Measurements from ENCODE around the gene DCTN4.

DCTN4 gene

DNA sequence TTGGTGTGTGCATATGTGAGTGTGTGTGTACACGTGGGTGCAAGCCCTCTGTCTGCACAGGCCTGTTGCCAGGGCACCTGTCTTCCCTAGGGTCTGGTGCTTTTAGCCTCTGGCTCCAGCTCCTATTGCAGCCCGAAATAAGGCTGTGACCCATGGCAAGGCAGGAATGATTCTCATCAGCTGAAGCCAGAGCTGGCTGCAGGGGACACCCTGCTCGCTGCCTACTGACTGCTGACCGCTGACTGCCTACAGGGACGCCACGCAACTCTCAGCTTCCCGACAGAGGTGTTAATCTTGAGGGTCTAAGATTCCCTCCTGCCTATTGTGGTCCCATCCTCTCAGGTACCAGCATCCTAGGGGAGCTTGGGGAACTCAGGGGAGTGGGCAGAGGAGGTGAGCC is 97.7 kb downstream of the DCTN4 start, which contains the start of gene MYOZ3:
TSS of gene MYOZ3 (plus strand) at position 166 of the 400 bp plus-strand sequence. CDS start 1,691 bp downstream, outside the sequence.
- H3K36me3 ChIP-seq (ENCODE audit: control insufficient read depth, insufficient read depth, low read length) = no peaks in the 10 kb centered on the region
- H3K9me3 ChIP-seq (ENCODE audit: control insufficient read depth, low read length) = no peaks in the 10 kb centered on the region
- no peak within 1 kb of the TSS for H3K4me3 ChIP-seq (ENCODE audit: insufficient read depth, low read depth, low read length, poor library complexity, severe bottlenecking)
- no peak within 1 kb of the TSS for H3K27ac ChIP-seq (ENCODE audit: insufficient read depth, low read length, poor library complexity, severe bottlenecking)
- DNase-seq = no peak
- peaks cover 6% of the 10 kb centered on the region for H3K4me1 ChIP-seq (ENCODE audit: control insufficient read depth, insufficient read depth, low read length, poor library complexity, severe bottlenecking)
- H3K27me3 ChIP-seq (replicated peaks; ENCODE audit: control insufficient read depth, insufficient read depth, low read length, poor library complexity, severe bottlenecking) = no peaks in the 10 kb centered on the region

DNA sequence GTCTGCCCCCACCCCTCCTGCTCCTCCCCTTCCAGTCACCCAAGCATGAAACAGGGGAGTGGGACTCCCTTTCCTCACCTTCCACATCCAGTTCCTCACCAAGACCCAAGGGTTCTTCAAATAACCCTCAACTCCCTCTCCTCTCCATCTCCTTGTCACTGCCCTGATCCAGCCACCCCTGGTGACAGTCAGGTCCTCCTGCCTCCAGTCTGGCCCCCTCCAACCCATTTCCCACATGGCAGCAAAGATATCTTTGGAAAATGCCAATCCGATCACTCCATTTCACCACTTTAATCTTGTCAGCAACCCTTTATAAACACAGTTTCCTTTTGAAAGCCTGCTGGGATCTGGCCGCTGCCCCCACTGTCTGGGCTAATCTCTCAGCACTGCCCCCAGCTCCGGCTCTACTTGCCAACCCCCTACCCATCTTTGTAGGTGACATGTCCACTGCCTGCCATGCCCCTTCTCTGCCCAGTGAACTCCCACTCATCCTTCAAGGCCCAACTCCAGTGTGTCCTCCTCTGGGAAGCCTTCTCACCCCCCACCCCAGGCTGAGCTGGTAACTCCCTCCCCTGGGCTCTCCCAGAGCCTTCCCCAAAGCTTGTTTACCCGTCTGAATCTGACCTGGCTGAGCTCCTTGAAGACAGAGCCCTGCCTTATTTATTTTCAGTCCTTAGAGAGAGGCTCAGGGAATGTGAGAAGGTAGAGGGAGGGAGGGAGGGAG is 98.5 kb downstream of the DCTN4 start:
- no peak overlapping the region for H3K4me3 ChIP-seq (ENCODE audit: insufficient read depth, low read depth, low read length, poor library complexity, severe bottlenecking)

DNA sequence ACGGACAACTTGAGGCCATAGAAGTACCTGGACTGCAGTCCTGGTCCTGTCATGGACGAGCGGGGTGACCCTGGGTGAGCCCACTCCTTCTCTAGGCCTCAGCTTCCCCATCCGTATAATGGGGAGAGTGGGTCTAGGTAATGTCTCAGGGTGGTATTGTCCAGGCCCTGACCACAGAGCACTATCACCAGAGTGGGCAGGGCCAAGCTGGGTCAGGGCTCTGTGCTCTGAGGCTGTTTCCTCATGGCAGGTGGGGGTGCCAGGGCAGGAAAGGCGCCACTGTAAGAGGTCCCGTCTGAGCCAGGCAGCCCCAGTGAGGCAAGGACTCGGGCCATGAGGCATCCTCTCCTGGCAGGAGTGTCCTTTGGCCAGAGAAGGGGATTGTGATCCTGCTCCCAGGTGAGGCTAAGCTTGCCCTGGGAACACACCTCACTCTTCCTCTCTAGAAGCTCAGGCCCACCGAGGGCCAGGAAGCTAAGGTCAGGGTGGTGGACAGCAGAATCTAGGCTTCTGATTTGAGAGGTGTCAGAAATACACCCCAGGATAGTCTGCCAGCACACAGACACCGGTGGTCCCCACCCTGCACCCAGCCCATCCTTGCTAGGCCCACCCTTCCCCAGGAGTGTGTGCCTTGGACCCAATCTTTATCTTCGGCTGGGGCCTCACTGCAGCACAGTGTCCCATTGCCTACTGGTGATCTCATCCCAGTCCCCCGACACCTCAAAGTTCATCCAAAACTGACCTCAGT is 99.3 kb downstream of the DCTN4 start:
- Histone ChIP-seq H3K4me1 (ENCODE audit: control insufficient read depth, insufficient read depth, low read length, poor library complexity, severe bottlenecking) (peaks cover 9% of the 10 kb centered on the region), H3K27me3 (replicated peaks; ENCODE audit: control insufficient read depth, insufficient read depth, low read length, poor library complexity, severe bottlenecking) (no peaks in the 10 kb centered on the region), H3K27ac (ENCODE audit: insufficient read depth, low read length, poor library complexity, severe bottlenecking) (no peak overlapping the region), H3K36me3 (ENCODE audit: control insufficient read depth, insufficient read depth, low read length) (no peaks in the 10 kb centered on the region), H3K9me3 (ENCODE audit: control insufficient read depth, low read length) (no peaks in the 10 kb centered on the region), H3K4me3 (ENCODE audit: insufficient read depth, low read depth, low read length, poor library complexity, severe bottlenecking) (no peak overlapping the region)
- no peak for DNase-seq

More for the DNA sequence above, 98.5 kb downstream of the DCTN4 start:
- DNase-seq = no peak
- H3K4me1 ChIP-seq (ENCODE audit: control insufficient read depth, insufficient read depth, low read length, poor library complexity, severe bottlenecking) = peaks cover 9% of the 10 kb centered on the region
- no peaks in the 10 kb centered on the region for H3K9me3 ChIP-seq (ENCODE audit: control insufficient read depth, low read length)
- no peaks in the 10 kb centered on the region for H3K27me3 ChIP-seq (replicated peaks; ENCODE audit: control insufficient read depth, insufficient read depth, low read length, poor library complexity, severe bottlenecking)
- H3K27ac ChIP-seq (ENCODE audit: insufficient read depth, low read length, poor library complexity, severe bottlenecking) = no peak overlapping the region
- no peaks in the 10 kb centered on the region for H3K36me3 ChIP-seq (ENCODE audit: control insufficient read depth, insufficient read depth, low read length)

DNA sequence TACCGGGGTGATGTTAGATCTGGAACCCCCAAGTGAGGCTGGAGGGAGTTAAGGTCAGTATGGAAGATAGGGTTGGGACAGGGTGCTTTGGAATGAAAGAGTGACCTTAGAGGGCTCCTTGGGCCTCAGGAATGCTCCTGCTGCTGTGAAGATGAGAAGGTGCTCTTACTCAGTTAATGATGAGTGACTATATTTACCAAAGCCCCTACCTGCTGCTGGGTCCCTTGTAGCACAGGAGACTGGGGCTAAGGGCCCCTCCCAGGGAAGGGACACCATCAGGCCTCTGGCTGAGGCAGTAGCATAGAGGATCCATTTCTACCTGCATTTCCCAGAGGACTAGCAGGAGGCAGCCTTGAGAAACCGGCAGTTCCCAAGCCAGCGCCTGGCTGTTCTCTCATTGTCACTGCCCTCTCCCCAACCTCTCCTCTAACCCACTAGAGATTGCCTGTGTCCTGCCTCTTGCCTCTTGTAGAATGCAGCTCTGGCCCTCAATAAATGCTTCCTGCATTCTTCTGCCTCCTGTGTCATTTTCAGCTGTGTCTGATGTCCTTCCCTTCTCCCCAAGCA is 100.0 kb downstream of the DCTN4 start:
- Histone ChIP-seq H3K9me3 (ENCODE audit: control insufficient read depth, low read length) (no peaks in the 10 kb centered on the region), H3K36me3 (ENCODE audit: control insufficient read depth, insufficient read depth, low read length) (no peaks in the 10 kb centered on the region), H3K4me1 (ENCODE audit: control insufficient read depth, insufficient read depth, low read length, poor library complexity, severe bottlenecking) (peaks cover 9% of the 10 kb centered on the region), H3K4me3 (ENCODE audit: insufficient read depth, low read depth, low read length, poor library complexity, severe bottlenecking) (no peak overlapping the region), H3K27ac (ENCODE audit: insufficient read depth, low read length, poor library complexity, severe bottlenecking) (no peak overlapping the region), H3K27me3 (replicated peaks; ENCODE audit: control insufficient read depth, insufficient read depth, low read length, poor library complexity, severe bottlenecking) (no peaks in the 10 kb centered on the region)
- DNase-seq = no peak
